HepG2 (cell line): ENCODE data around the gene GTF3C5. TPM values are rescaled to one million over a fixed set of nuclear protein-coding genes. Genes with fewer than 3 reads are reported as not detected.
A peak's percentile ranks its signal among the peaks of the same experiment; 100 is the strongest.

Experiments used
- AGO1 ChIP-seq: fragments of 200-400 bp; formaldehyde crosslinking; IDR thresholded peaks from 2 replicates; pipeline ENCODE4 v1.6.1; 2017; ENCODE audit warnings: mild to moderate bottlenecking, low read depth, low read length, moderate library complexity; ENCODE audit not compliant: poor library complexity, severe bottlenecking
- ATM ChIP-seq: fragments of 450-650 bp; IDR thresholded peaks from 2 replicates; pipeline ENCODE4 v1.7.1; 2017; ENCODE audit warnings: mild to moderate bottlenecking, borderline replicate concordance
- ETS1 ChIP-seq: sonication (generic); formaldehyde crosslinking; IDR thresholded peaks from 2 replicates; pipeline ENCODE4 v1.4.0; 2020; ENCODE audit warnings: missing genetic modification reagents
- FOXC1 ChIP-seq: sonication (generic); formaldehyde crosslinking; IDR thresholded peaks from 2 replicates; pipeline ENCODE4 v1.8.0; 2022; ENCODE audit warnings: mild to moderate bottlenecking, missing genetic modification reagents, borderline replicate concordance
- FOXJ3 ChIP-seq: sonication (generic); formaldehyde crosslinking; IDR thresholded peaks from 2 replicates; pipeline ENCODE4 v1.4.0; 2020; ENCODE audit warnings: missing genetic modification reagents, mild to moderate bottlenecking, borderline replicate concordance
- GABPA ChIP-seq, 2 experiments: IDR thresholded peaks; 2 replicates each; pipeline ENCODE4 v1.6.1; 2011 to 2016; ENCODE audit warnings: low read depth in 2 of 2, low read length in 1 of 2, missing biosample characterization in 1 of 2, missing genetic modification characterization in 1 of 2
- GTF2F1 ChIP-seq: fragments of 150-350 bp; IDR thresholded peaks from 2 replicates; pipeline ENCODE4 v1.6.1; 2014; ENCODE audit warnings: low read length
- KLF16 ChIP-seq, 2 experiments: sonication (generic) in 1 of 2; formaldehyde crosslinking in 1 of 2; IDR thresholded peaks; 2 replicates each; pipeline versions ENCODE4 v1.6.1 to v1.8.0; 2016 to 2023; ENCODE audit warnings: missing genetic modification reagents in 2 of 2, missing compliant biosample characterization in 1 of 2
- MAFF ChIP-seq: IDR thresholded peaks from 2 replicates; pipeline ENCODE4 v1.6.1; 2011; ENCODE audit warnings: low read depth, low read length, improper control_type of control experiment
- NCOR1 ChIP-seq: fragments of 200-600 bp; sonication (generic); IDR thresholded peaks from 2 replicates; pipeline ENCODE4 v1.7.0; 2017; ENCODE audit warnings: antibody characterized with exemption, low read length, borderline replicate concordance
- NR2C2 ChIP-seq: sonication (generic); formaldehyde crosslinking; IDR thresholded peaks from 2 replicates; pipeline ENCODE4 v1.4.0; 2020; ENCODE audit warnings: missing genetic modification reagents, mild to moderate bottlenecking, moderate library complexity, borderline replicate concordance
- NR2F6 ChIP-seq, 2 experiments: IDR thresholded peaks; 2 replicates each; pipeline ENCODE4 v1.6.1; 2016; ENCODE audit warnings: antibody characterized with exemption in 1 of 2, mild to moderate bottlenecking in 1 of 2
- RNF2 ChIP-seq: fragments of 450-650 bp; conservative IDR thresholded peaks from 2 replicates; pipeline ENCODE4 v1.6.1; 2016; ENCODE audit warnings: low read depth
- RXRB ChIP-seq: IDR thresholded peaks from 2 replicates; pipeline ENCODE4 v1.6.1; 2016; ENCODE audit warnings: borderline replicate concordance, missing genetic modification reagents, missing compliant biosample characterization
- TERF1 ChIP-seq: sonication (generic); formaldehyde crosslinking; IDR thresholded peaks from 2 replicates; pipeline ENCODE4 v1.8.0; 2022; ENCODE audit warnings: mild to moderate bottlenecking, missing genetic modification reagents, moderate library complexity
- XBP1 ChIP-seq: sonication (generic); formaldehyde crosslinking; IDR thresholded peaks from 2 replicates; pipeline ENCODE4 v1.5.0; 2020; ENCODE audit warnings: missing genetic modification reagents
- YEATS4 ChIP-seq: sonication (generic); formaldehyde crosslinking; IDR thresholded peaks from 2 replicates; pipeline ENCODE4 v1.4.0; 2020; ENCODE audit warnings: missing genetic modification reagents, borderline replicate concordance
- ZKSCAN8 ChIP-seq: IDR thresholded peaks from 2 replicates; pipeline ENCODE4 v1.6.1; 2016; ENCODE audit warnings: borderline replicate concordance, missing genetic modification reagents, missing compliant biosample characterization
- ZNF256 ChIP-seq: sonication (generic); formaldehyde crosslinking; conservative IDR thresholded peaks from 2 replicates; pipeline ENCODE4 v1.4.0; 2020; ENCODE audit warnings: missing genetic modification reagents
- ZNF3 ChIP-seq: IDR thresholded peaks from 2 replicates; pipeline ENCODE4 v1.7.0; 2017; ENCODE audit warnings: inconsistent platforms
- ZNF337 ChIP-seq: sonication (generic); formaldehyde crosslinking; IDR thresholded peaks from 2 replicates; pipeline ENCODE4 v1.5.1; 2020; ENCODE audit warnings: missing genetic modification reagents, low read depth, mild to moderate bottlenecking, borderline replicate concordance
- ZNF446 ChIP-seq: sonication (generic); formaldehyde crosslinking; IDR thresholded peaks from 2 replicates; pipeline ENCODE4 v1.5.0; 2020; ENCODE audit warnings: mild to moderate bottlenecking, missing genetic modification reagents
- ZNF652 ChIP-seq: IDR thresholded peaks from 2 replicates; pipeline ENCODE4 v1.6.1; 2016; ENCODE audit warnings: low read depth, borderline replicate concordance
- polyA plus RNA-seq, 8 experiments: library from polyadenylated mRNA; depleted of rRNA in 3 of 8; stranded (reverse) in 7 of 8; unstranded in 1 of 8; fragments of >200 nt; fragmentation: Illumina TruSeq in 4 of 8; extraction: Trizol in 4 of 8; gene quantifications; 2 replicates each; pipeline versions ENCODE4 v1.2.1 to v1.2.3, GENCODE V29; 2011 to 2016; ENCODE audit warnings: low read depth in 4 of 8, missing spikeins in 1 of 8, mixed read lengths in 1 of 8; ENCODE audit not compliant: insufficient read depth in 1 of 8
- total RNA-seq, 5 experiments: library from RNA; depleted of rRNA; stranded (reverse); fragments of >200 nt; fragmentation: Illumina TruSeq; extraction: Trizol; gene quantifications; 2 replicates each; pipeline ENCODE4 v1.2.3, GENCODE V29; 2016; ENCODE audit warnings: low read depth in 1 of 5
- TF ChIP-seq, protein P1 (sequence below): sonication (generic); formaldehyde crosslinking; IDR thresholded peaks from 2 replicates; pipeline ENCODE4 v1.5.0; 2020; ENCODE audit warnings: mild to moderate bottlenecking, missing genetic modification reagents
- TF ChIP-seq, protein P2 (sequence below): sonication (generic); formaldehyde crosslinking; IDR thresholded peaks from 2 replicates; pipeline ENCODE4 v1.4.0; 2020; ENCODE audit warnings: mild to moderate bottlenecking, missing genetic modification reagents

GTF3C5 gene
- total and polyA plus RNA-seq, 2 of the 13 experiments (the other 11 are each of a cell fraction or from before 2014, with no cell fraction given), result 66.9 to 92.6 TPM

- TF ChIP-seq RXRB (CRISPR knock-in tag), result 0 out of 2 replicates have a peak, but pooled peaks have one; percentile 13
- TF ChIP-seq GTF2F1, result no peak
- no peak for TF ChIP-seq FOXJ3 (CRISPR knock-in tag)
- TF ChIP-seq NR2C2, result no peak
- TF ChIP-seq ZNF337 (CRISPR knock-in tag), result no peak
- TF ChIP-seq, protein P1, sequence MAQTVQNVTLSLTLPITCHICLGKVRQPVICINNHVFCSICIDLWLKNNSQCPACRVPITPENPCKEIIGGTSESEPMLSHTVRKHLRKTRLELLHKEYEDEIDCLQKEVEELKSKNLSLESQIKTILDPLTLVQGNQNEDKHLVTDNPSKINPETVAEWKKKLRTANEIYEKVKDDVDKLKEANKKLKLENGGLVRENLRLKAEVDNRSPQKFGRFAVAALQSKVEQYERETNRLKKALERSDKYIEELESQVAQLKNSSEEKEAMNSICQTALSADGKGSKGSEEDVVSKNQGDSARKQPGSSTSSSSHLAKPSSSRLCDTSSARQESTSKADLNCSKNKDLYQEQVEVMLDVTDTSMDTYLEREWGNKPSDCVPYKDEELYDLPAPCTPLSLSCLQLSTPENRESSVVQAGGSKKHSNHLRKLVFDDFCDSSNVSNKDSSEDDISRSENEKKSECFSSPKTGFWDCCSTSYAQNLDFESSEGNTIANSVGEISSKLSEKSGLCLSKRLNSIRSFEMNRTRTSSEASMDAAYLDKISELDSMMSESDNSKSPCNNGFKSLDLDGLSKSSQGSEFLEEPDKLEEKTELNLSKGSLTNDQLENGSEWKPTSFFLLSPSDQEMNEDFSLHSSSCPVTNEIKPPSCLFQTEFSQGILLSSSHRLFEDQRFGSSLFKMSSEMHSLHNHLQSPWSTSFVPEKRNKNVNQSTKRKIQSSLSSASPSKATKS (CRISPR knock-in tag), result no peak
- TF ChIP-seq TERF1 (CRISPR knock-in tag), result no peak
- no peak for TF ChIP-seq RNF2
- TF ChIP-seq, protein P2, sequence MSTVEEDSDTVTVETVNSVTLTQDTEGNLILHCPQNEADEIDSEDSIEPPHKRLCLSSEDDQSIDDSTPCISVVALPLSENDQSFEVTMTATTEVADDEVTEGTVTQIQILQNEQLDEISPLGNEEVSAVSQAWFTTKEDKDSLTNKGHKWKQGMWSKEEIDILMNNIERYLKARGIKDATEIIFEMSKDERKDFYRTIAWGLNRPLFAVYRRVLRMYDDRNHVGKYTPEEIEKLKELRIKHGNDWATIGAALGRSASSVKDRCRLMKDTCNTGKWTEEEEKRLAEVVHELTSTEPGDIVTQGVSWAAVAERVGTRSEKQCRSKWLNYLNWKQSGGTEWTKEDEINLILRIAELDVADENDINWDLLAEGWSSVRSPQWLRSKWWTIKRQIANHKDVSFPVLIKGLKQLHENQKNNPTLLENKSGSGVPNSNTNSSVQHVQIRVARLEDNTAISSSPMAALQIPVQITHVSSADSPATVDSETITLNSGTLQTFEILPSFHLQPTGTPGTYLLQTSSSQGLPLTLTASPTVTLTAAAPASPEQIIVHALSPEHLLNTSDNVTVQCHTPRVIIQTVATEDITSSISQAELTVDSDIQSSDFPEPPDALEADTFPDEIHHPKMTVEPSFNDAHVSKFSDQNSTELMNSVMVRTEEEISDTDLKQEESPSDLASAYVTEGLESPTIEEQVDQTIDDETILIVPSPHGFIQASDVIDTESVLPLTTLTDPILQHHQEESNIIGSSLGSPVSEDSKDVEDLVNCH, result no peak
- TF ChIP-seq ZNF3, result no peak
- no peak for TF ChIP-seq GABPA (IDR thresholded peaks at IDR 0.05; ENCODE audit: low read depth, low read length)
- TF ChIP-seq GABPA (CRISPR knock-in tag; IDR thresholded peaks at IDR 0.05; ENCODE audit: low read depth), result no peak
- no peak for TF ChIP-seq FOXC1 (CRISPR knock-in tag)
- TF ChIP-seq KLF16 (CRISPR knock-in tag; IDR thresholded peaks at IDR 0.05), result no peak
- no peak for TF ChIP-seq ZNF256
- TF ChIP-seq AGO1, result no peak
- no peak for TF ChIP-seq ZNF446 (CRISPR knock-in tag)
- TF ChIP-seq XBP1 (CRISPR knock-in tag), result no peak
- TF ChIP-seq NCOR1, result no peak
- no peak for TF ChIP-seq ZKSCAN8 (CRISPR knock-in tag)
- TF ChIP-seq MAFF, result no peak
- no peak for TF ChIP-seq ETS1 (CRISPR knock-in tag)
- TF ChIP-seq ATM, result no peak
- TF ChIP-seq ZNF652, result peak; percentile 84
- TF ChIP-seq YEATS4 (CRISPR knock-in tag), result no peak
- no peak for TF ChIP-seq NR2F6 (IDR thresholded peaks at IDR 0.05)
- TF ChIP-seq NR2F6 (CRISPR knock-in tag; IDR thresholded peaks at IDR 0.05), result 0 out of 2 replicates have a peak, but pooled peaks have one; percentile 6
Observed at GRCh38 chr9:132997591-132997990, 33.2 kb upstream of the GTF3C5 start (continued).
